ENCODE data around the gene C5orf63.

DNA sequence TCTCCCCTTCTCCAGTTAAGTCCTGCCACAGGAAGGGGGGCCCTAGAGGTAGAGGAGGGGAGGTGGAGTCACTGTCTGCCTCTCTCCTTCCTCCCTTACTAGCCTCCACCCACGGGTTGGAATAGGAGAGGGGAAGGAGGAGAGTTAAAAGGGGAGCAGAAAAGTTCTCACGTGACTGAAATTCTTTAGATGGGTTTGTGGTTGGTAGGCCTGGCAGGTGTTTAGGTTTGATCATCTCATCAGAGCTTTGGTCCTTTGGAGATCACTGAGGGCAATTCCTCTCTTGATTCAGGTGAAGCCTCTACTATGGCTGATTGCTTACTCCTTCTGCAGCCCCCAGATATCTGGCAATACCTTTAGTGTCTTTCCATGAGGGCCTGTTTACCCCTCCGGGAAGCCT is 24.9 kb upstream of the C5orf63 start:
- TF ChIP-seq, protein P1, sequence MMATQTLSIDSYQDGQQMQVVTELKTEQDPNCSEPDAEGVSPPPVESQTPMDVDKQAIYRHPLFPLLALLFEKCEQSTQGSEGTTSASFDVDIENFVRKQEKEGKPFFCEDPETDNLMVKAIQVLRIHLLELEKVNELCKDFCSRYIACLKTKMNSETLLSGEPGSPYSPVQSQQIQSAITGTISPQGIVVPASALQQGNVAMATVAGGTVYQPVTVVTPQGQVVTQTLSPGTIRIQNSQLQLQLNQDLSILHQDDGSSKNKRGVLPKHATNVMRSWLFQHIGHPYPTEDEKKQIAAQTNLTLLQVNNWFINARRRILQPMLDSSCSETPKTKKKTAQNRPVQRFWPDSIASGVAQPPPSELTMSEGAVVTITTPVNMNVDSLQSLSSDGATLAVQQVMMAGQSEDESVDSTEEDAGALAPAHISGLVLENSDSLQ (IDR thresholded peaks at IDR 0.05) = no peak
- TF ChIP-seq MXI1 (IDR thresholded peaks at IDR 0.05; ENCODE audit: low read depth, low read length) = no peak
- TF ChIP-seq, protein P2, sequence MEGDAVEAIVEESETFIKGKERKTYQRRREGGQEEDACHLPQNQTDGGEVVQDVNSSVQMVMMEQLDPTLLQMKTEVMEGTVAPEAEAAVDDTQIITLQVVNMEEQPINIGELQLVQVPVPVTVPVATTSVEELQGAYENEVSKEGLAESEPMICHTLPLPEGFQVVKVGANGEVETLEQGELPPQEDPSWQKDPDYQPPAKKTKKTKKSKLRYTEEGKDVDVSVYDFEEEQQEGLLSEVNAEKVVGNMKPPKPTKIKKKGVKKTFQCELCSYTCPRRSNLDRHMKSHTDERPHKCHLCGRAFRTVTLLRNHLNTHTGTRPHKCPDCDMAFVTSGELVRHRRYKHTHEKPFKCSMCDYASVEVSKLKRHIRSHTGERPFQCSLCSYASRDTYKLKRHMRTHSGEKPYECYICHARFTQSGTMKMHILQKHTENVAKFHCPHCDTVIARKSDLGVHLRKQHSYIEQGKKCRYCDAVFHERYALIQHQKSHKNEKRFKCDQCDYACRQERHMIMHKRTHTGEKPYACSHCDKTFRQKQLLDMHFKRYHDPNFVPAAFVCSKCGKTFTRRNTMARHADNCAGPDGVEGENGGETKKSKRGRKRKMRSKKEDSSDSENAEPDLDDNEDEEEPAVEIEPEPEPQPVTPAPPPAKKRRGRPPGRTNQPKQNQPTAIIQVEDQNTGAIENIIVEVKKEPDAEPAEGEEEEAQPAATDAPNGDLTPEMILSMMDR (IDR thresholded peaks at IDR 0.05 in 2 of 3, conservative IDR thresholded peaks at IDR 0.05 in 1 of 3; ENCODE audit: control insufficient read depth in 2 of 3, extremely low read depth in 1 of 3, insufficient read depth in 1 of 3, low read depth in 3 of 3, low read length in 3 of 3) = no peak
- no peak for TF ChIP-seq KDM1A (IDR thresholded peaks at IDR 0.05; ENCODE audit: borderline replicate concordance)
- TF ChIP-seq, protein P3, sequence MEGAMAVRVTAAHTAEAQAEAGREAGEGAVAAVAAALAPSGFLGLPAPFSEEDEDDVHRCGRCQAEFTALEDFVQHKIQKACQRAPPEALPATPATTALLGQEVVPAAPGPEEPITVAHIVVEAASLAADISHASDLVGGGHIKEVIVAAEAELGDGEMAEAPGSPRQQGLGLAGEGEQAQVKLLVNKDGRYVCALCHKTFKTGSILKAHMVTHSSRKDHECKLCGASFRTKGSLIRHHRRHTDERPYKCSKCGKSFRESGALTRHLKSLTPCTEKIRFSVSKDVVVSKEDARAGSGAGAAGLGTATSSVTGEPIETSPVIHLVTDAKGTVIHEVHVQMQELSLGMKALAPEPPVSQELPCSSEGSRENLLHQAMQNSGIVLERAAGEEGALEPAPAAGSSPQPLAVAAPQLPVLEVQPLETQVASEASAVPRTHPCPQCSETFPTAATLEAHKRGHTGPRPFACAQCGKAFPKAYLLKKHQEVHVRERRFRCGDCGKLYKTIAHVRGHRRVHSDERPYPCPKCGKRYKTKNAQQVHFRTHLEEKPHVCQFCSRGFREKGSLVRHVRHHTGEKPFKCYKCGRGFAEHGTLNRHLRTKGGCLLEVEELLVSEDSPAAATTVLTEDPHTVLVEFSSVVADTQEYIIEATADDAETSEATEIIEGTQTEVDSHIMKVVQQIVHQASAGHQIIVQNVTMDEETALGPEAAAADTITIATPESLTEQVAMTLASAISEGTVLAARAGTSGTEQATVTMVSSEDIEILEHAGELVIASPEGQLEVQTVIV (IDR thresholded peaks at IDR 0.05; ENCODE audit: borderline replicate concordance, partially characterized antibody) = no peak
- TF ChIP-seq, protein P4, sequence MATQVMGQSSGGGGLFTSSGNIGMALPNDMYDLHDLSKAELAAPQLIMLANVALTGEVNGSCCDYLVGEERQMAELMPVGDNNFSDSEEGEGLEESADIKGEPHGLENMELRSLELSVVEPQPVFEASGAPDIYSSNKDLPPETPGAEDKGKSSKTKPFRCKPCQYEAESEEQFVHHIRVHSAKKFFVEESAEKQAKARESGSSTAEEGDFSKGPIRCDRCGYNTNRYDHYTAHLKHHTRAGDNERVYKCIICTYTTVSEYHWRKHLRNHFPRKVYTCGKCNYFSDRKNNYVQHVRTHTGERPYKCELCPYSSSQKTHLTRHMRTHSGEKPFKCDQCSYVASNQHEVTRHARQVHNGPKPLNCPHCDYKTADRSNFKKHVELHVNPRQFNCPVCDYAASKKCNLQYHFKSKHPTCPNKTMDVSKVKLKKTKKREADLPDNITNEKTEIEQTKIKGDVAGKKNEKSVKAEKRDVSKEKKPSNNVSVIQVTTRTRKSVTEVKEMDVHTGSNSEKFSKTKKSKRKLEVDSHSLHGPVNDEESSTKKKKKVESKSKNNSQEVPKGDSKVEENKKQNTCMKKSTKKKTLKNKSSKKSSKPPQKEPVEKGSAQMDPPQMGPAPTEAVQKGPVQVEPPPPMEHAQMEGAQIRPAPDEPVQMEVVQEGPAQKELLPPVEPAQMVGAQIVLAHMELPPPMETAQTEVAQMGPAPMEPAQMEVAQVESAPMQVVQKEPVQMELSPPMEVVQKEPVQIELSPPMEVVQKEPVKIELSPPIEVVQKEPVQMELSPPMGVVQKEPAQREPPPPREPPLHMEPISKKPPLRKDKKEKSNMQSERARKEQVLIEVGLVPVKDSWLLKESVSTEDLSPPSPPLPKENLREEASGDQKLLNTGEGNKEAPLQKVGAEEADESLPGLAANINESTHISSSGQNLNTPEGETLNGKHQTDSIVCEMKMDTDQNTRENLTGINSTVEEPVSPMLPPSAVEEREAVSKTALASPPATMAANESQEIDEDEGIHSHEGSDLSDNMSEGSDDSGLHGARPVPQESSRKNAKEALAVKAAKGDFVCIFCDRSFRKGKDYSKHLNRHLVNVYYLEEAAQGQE (IDR thresholded peaks at IDR 0.05; ENCODE audit: low read depth, low read length) = no peak
- TF ChIP-seq STAT1 (conservative IDR thresholded peaks at IDR 0.05) = no peak

Data from GM12878 (cell line).